ENCODE measurements around the gene GSTP1.
A peak's percentile ranks its signal among the peaks of the same experiment; 100 is the strongest.

Gene GSTP1

GRCh38 chr11:67571443-67571842 is 12.2 kb upstream of the GSTP1 start:
- no peak overlapping the region for H3K27ac ChIP-seq
- no peak for TF ChIP-seq ZFX (IDR thresholded peaks at IDR 0.05)
- no peak for TF ChIP-seq CTCF (conservative IDR thresholded peaks at IDR 0.05)

- TF ChIP-seq CTCF (conservative IDR thresholded peaks at IDR 0.05) (0 out of 2 replicates have a peak, but pooled peaks have one; percentile 49), ZFX (IDR thresholded peaks at IDR 0.05) (no peak)
- no peak overlapping the region for H3K27ac ChIP-seq
Measured at GRCh38 chr11:67572305-67572704, 11.3 kb upstream of the GSTP1 start.

- TF ChIP-seq CTCF (conservative IDR thresholded peaks at IDR 0.05) (peak; percentile 96), ZFX (IDR thresholded peaks at IDR 0.05) (no peak)
- no peak overlapping the region for H3K27ac ChIP-seq
Measured at GRCh38 chr11:67572747-67573419, 10.7 kb upstream of the GSTP1 start.

DNA sequence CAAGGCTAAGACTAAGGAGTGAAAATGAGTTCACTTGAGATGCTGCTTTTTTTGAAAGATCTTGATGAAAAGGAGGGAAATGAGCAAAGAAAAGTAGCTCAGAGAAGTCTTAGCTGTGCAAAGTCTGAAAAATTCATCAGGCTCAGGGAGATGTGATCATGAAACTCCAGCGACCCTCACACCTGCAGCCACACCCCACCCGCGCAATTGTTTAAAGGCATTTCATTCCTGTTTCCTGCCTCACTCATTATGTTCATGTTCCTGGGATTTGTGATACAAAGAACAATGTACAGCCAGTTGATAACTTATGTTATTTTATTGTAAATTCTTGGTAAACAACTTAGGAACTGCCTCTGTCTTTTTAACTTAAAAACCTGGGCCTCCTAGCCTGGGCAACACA is 8.7 kb upstream of the GSTP1 start:
- no peak for TF ChIP-seq CTCF (conservative IDR thresholded peaks at IDR 0.05)
- no peak for TF ChIP-seq ZFX (IDR thresholded peaks at IDR 0.05)
- no peak overlapping the region for H3K27ac ChIP-seq

- no peak overlapping the region; the same call in 1 of the 2 replicates for H3K27ac ChIP-seq
- no peak for TF ChIP-seq ZFX (IDR thresholded peaks at IDR 0.05)
- no peak for TF ChIP-seq CTCF (conservative IDR thresholded peaks at IDR 0.05)
Measured at GRCh38 chr11:67576735-67577475, 6.7 kb upstream of the GSTP1 start.

- TF ChIP-seq CTCF (conservative IDR thresholded peaks at IDR 0.05) = no peak
- TF ChIP-seq ZFX (IDR thresholded peaks at IDR 0.05) = no peak
- H3K27ac ChIP-seq = peak overlapping the region; percentile 75
Measured at GRCh38 chr11:67577951-67578350, 5.7 kb upstream of the GSTP1 start.

GRCh38 chr11:67581469-67581868 is 2.1 kb upstream of the GSTP1 start:
- peak overlapping the region; percentile 75 for H3K27ac ChIP-seq
- TF ChIP-seq ZFX (IDR thresholded peaks at IDR 0.05) (no peak), CTCF (conservative IDR thresholded peaks at IDR 0.05) (no peak)

All from C4-2B (cell line).